ENCODE measurements around the gene TNK2.

TNK2 gene

DNA sequence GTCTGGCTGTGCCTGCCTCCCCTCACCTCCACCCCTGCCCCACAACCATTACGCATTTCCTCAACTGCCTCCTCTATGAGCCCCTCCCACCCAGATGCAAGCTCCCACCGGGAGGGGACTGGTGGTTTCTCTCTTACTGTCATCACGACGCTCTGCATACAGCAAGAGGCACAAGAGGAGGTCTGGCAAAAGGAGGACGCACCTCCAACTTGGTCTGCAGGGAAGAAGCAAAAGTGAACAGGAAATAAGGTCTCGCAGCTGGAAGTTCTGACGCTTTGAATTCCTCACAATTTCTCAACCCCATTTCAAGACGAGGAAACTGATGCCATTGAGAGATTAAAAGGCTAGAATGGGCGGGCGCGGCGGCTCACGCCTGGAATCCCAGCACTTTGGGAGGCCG lies 54.4 kb downstream of the TNK2 start:
- POLR2A ChIA-PET: no interaction called here
- no peak for DNase-seq (ENCODE audit: extremely low spot score)
- CTCF ChIA-PET: no interaction called here
- no peak for TF ChIP-seq ARNT (IDR thresholded peaks at IDR 0.05)
- TF ChIP-seq FOXM1 (IDR thresholded peaks at IDR 0.05; ENCODE audit: borderline replicate concordance): no peak
- TF ChIP-seq CTBP1 (IDR thresholded peaks at IDR 0.05; ENCODE audit: borderline replicate concordance): no peak
- TF ChIP-seq NFRKB (IDR thresholded peaks at IDR 0.05): no peak
- no peak for TF ChIP-seq HDGF (IDR thresholded peaks at IDR 0.05; ENCODE audit: borderline replicate concordance)
- no peak for TF ChIP-seq LEF1 (IDR thresholded peaks at IDR 0.05; ENCODE audit: borderline replicate concordance)

GRCh38 chr3:195853036-195853435 lies 55.3 kb downstream of the TNK2 start:
- no peak for DNase-seq (ENCODE audit: extremely low spot score)
- ChIA-PET POLR2A (no interaction called here), CTCF (interaction anchor here (0.5 kb wide), 1 partner anchor 9 kb away, joined by 3 read pairs; no protein-coding TSS in a partner anchor)
- TF ChIP-seq SUZ12 (IDR thresholded peaks at IDR 0.05) (no peak), FOXA1 (IDR thresholded peaks at IDR 0.05) (no peak), L3MBTL2 (conservative IDR thresholded peaks at IDR 0.05) (no peak), FOXM1 (IDR thresholded peaks at IDR 0.05; ENCODE audit: borderline replicate concordance) (no peak), ZNF384 (IDR thresholded peaks at IDR 0.05) (no peak), ARNT (IDR thresholded peaks at IDR 0.05) (no peak), HDGF (IDR thresholded peaks at IDR 0.05; ENCODE audit: borderline replicate concordance) (no peak), BHLHE40 (IDR thresholded peaks at IDR 0.05; ENCODE audit: borderline replicate concordance) (no peak), CTBP1 (IDR thresholded peaks at IDR 0.05; ENCODE audit: borderline replicate concordance) (no peak), PKNOX1 (IDR thresholded peaks at IDR 0.05) (no peak), FOXK2 (IDR thresholded peaks at IDR 0.05) (no peak), ELF4 (IDR thresholded peaks at IDR 0.05) (no peak), NFRKB (IDR thresholded peaks at IDR 0.05) (no peak), LEF1 (IDR thresholded peaks at IDR 0.05; ENCODE audit: borderline replicate concordance) (no peak), TARDBP (IDR thresholded peaks at IDR 0.05) (no peak), SP1 (IDR thresholded peaks at IDR 0.05) (no peak)

GRCh38 chr3:195850857-195851543 lies 57.4 kb downstream of the TNK2 start:
- TF ChIP-seq FOXK2 (IDR thresholded peaks at IDR 0.05) (no peak), CTBP1 (IDR thresholded peaks at IDR 0.05; ENCODE audit: borderline replicate concordance) (no peak), LEF1 (IDR thresholded peaks at IDR 0.05; ENCODE audit: borderline replicate concordance) (no peak)
- CTCF ChIA-PET: interaction anchor here (0.6 to 1.0 kb wide), 2 partner anchors 36 to 43 kb away, joined by 3 to 10 read pairs; no protein-coding TSS in a partner anchor
- POLR2A ChIA-PET: no interaction called here
- peak; percentile 81 for DNase-seq (ENCODE audit: extremely low spot score)

GRCh38 chr3:195849322-195850074 lies 58.9 kb downstream of the TNK2 start:
- CTCF ChIA-PET: no interaction called here
- POLR2A ChIA-PET: no interaction called here
- no peak for DNase-seq (ENCODE audit: extremely low spot score)
- no peak for TF ChIP-seq L3MBTL2 (conservative IDR thresholded peaks at IDR 0.05)
- no peak for TF ChIP-seq SUZ12 (IDR thresholded peaks at IDR 0.05)
- TF ChIP-seq SP1 (IDR thresholded peaks at IDR 0.05): no peak
- no peak for TF ChIP-seq ZNF384 (IDR thresholded peaks at IDR 0.05)
- no peak for TF ChIP-seq CTBP1 (IDR thresholded peaks at IDR 0.05; ENCODE audit: borderline replicate concordance)
- no peak for TF ChIP-seq BHLHE40 (IDR thresholded peaks at IDR 0.05; ENCODE audit: borderline replicate concordance)

DNA sequence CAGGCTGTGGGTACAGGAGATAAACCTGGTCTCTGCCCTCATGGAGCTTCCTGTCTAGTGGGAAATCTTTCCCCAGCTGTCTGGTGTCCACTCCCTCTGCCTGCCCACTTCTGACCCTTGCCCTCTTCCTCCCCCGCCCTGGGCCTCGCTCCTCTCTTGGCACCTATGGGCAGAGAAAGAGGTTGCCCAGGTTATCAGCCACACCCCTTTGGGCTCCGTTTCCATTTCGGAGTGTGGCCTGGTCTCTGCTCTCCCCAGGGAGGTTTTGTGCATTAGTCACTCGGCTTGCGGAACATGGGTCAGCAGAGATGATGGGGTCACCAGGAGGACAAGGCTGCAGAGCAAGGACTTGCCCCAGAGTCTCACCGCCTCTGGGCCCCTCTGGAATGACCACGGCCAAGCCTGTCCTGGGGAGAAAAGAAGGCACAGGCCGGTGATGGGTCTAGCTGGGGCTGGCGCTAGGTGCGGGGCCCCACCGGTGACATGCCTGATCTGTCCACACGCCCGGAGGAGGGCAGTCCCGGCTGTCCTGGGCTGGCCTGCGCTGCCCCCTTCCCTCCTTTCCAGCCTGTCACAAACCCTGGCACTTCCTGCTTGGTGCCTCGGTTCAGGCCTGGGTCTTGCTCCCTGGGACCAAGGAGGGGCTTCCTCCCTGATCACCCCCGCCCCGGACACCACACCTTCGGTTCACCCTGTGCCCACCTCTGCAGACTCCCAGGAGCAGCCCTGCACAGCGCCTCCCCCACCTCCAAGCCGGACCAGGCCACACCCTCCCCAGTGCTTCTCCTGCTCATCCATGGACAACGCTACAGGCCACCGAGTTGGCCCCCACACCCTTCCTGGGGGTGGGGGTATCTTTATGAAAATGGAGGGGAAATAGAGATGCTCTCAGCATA lies 61.0 kb downstream of the TNK2 start:
- ChIA-PET CTCF (no interaction called here), POLR2A (no interaction called here)

DNA sequence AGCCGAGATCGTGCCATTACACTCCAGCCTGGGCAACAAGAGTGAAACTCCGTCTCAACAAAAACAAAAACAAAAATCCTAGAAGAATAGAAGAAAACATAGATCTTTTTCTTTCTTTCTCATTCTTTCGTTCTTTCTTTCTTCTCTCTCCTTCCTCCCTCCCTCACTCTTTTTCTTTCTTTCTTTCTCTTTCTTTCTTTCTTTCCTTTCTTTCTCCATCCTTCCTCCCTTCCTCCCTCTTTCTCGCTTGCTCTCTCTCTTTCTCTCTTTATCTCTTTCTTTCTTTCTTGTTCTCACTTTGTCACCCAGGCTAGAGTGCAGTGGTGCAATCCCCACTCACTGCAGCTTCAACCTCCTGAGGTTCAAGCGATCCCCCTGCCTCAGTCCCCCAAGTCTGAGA lies 62.9 kb downstream of the TNK2 start:
- ChIA-PET CTCF (no interaction called here), POLR2A (no interaction called here)
- no peak for DNase-seq (ENCODE audit: extremely low spot score)
- no peak for TF ChIP-seq FOXK2 (IDR thresholded peaks at IDR 0.05)
- no peak for TF ChIP-seq NFRKB (IDR thresholded peaks at IDR 0.05)
- no peak for TF ChIP-seq LEF1 (IDR thresholded peaks at IDR 0.05; ENCODE audit: borderline replicate concordance)
- no peak for TF ChIP-seq ELF4 (IDR thresholded peaks at IDR 0.05)
- no peak for TF ChIP-seq FOXM1 (IDR thresholded peaks at IDR 0.05; ENCODE audit: borderline replicate concordance)
- no peak for TF ChIP-seq TARDBP (IDR thresholded peaks at IDR 0.05)
- no peak for TF ChIP-seq HDGF (IDR thresholded peaks at IDR 0.05; ENCODE audit: borderline replicate concordance)
- TF ChIP-seq FOXA1 (IDR thresholded peaks at IDR 0.05): no peak
- no peak for TF ChIP-seq ZNF384 (IDR thresholded peaks at IDR 0.05)
- TF ChIP-seq BHLHE40 (IDR thresholded peaks at IDR 0.05; ENCODE audit: borderline replicate concordance): no peak
- no peak for TF ChIP-seq ARNT (IDR thresholded peaks at IDR 0.05)

More for the DNA sequence above, 61.0 kb downstream of the TNK2 start:
- no peak for DNase-seq (ENCODE audit: extremely low spot score)
- no peak for TF ChIP-seq HDGF (IDR thresholded peaks at IDR 0.05; ENCODE audit: borderline replicate concordance)
- TF ChIP-seq FOXA1 (IDR thresholded peaks at IDR 0.05): no peak
- no peak for TF ChIP-seq ELF4 (IDR thresholded peaks at IDR 0.05)

DNA sequence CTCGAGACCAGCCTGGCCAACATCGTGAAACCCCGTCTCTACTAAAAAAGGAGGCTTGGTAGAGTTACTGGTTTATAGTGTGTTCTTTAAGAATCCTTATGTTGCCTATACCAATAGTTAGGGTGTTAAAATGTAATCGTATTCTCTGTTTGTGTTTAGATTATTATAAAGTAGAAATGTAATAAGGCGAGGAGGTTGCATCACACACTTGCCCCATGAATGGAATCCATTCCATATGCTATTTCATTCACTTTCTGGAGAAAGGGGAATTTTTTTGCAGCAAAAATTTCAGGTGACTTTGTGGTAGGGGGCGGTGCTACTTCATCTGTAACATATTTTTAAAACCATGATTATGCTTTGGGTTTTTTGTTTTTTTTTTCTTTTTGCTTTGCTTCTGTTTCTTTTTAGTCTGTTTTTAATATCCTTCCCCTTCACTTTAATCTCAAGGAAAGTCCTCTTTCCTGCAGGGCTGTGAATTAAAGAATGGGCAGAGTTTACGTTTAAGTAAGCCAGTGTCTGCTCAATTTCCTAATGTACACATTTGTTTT lies 63.6 kb downstream of the TNK2 start:
- DNase-seq (ENCODE audit: extremely low spot score): no peak
- CTCF ChIA-PET: no interaction called here
- POLR2A ChIA-PET: no interaction called here
- TF ChIP-seq ZNF384 (IDR thresholded peaks at IDR 0.05): no peak
